Breast epithelium (tissue), 3 donors: ENCODE results near the gene TMEM86A.

Source experiments
- CTCF ChIP-seq, 3 donors: fragments of 450-650 bp; IDR thresholded peaks; one replicate each; pipeline ENCODE4 v1.5.1; 2016 to 2017; ENCODE audit warnings: antibody characterized with exemption in 3 of 3, mild to moderate bottlenecking in 3 of 3, moderate library complexity in 3 of 3
- POLR2A ChIP-seq: fragments of 450-650 bp; IDR thresholded peaks from one replicate; pipeline ENCODE4 v1.6.1; 2016; ENCODE audit warnings: antibody characterized with exemption, mild to moderate bottlenecking, moderate library complexity
- POLR2AphosphoS5 ChIP-seq, 3 donors: sonication (generic); formaldehyde crosslinking; IDR thresholded peaks; one replicate each; pipeline ENCODE4 v1.6.1; 2017; ENCODE audit warnings: antibody characterized with exemption in 3 of 3

GRCh38 chr11:18727479-18728236 lies 29.1 kb downstream of the TMEM86A start:
- TF ChIP-seq CTCF (IDR thresholded peaks at IDR 0.05) (peak; percentile 25 to 58 (median 52)), POLR2A (no peak), POLR2AphosphoS5 (IDR thresholded peaks at IDR 0.05) (no peak)
